HEK293 (cell line): ENCODE data around the gene SORL1.

Experiments used
- CTCF ChIP-seq: fragments of 450-650 bp; formaldehyde crosslinking; IDR thresholded peaks from 2 replicates; pipeline ENCODE4 v1.5.1; 2016; ENCODE audit warnings: missing biosample characterization, missing genetic modification characterization
- PRDM10 ChIP-seq: fragments of 450-650 bp; formaldehyde crosslinking; IDR thresholded peaks from 2 replicates; pipeline ENCODE4 v1.5.1; 2016; ENCODE audit warnings: missing biosample characterization, missing genetic modification characterization
- REST ChIP-seq: fragments of 450-650 bp; formaldehyde crosslinking; IDR thresholded peaks from 2 replicates; pipeline ENCODE4 v1.5.1; 2016; ENCODE audit warnings: missing biosample characterization, missing genetic modification characterization
- ZBTB48 ChIP-seq: fragments of 450-650 bp; formaldehyde crosslinking; IDR thresholded peaks from 2 replicates; pipeline ENCODE4 v1.5.1; 2016; ENCODE audit warnings: missing biosample characterization, missing genetic modification characterization
- ZBTB6 ChIP-seq: fragments of 450-650 bp; formaldehyde crosslinking; IDR thresholded peaks from 2 replicates; pipeline ENCODE4 v1.5.1; 2017; ENCODE audit warnings: missing biosample characterization, missing genetic modification characterization
- ZBTB7A ChIP-seq: fragments of 450-650 bp; formaldehyde crosslinking; IDR thresholded peaks from 2 replicates; pipeline ENCODE4 v1.5.1; 2016; ENCODE audit warnings: low read depth, missing biosample characterization, missing genetic modification characterization
- ZNF138 ChIP-seq: fragments of 450-650 bp; formaldehyde crosslinking; IDR thresholded peaks from 2 replicates; pipeline ENCODE4 v1.5.1; 2016; ENCODE audit warnings: missing biosample characterization, missing genetic modification characterization, borderline replicate concordance
- ZNF18 ChIP-seq: fragments of 450-650 bp; formaldehyde crosslinking; IDR thresholded peaks from 2 replicates; pipeline ENCODE4 v1.5.1; 2016; ENCODE audit warnings: missing biosample characterization, missing genetic modification characterization
- ZNF274 ChIP-seq, 2 experiments: fragments of 200-500 bp in 1 of 2; fragments of 450-650 bp in 1 of 2; sonication (Bioruptor generic) in 1 of 2; formaldehyde crosslinking in 1 of 2; IDR thresholded peaks; 2 replicates each; pipeline versions ENCODE4 v1.5.1 to v1.6.1; 2014 to 2016; ENCODE audit warnings: borderline replicate concordance in 1 of 2, inconsistent platforms in 1 of 2, low read length in 1 of 2, missing biosample characterization in 1 of 2, missing genetic modification characterization in 1 of 2
- ZNF416 ChIP-seq: fragments of 450-650 bp; formaldehyde crosslinking; IDR thresholded peaks from 2 replicates; pipeline ENCODE4 v1.5.1; 2016; ENCODE audit warnings: missing biosample characterization, missing genetic modification characterization
- ZNF610 ChIP-seq: fragments of 450-650 bp; formaldehyde crosslinking; IDR thresholded peaks from 2 replicates; pipeline ENCODE4 v1.5.1; 2016; ENCODE audit warnings: missing biosample characterization, missing genetic modification characterization, borderline replicate concordance
- ZNF76 ChIP-seq: fragments of 450-650 bp; formaldehyde crosslinking; IDR thresholded peaks from 2 replicates; pipeline ENCODE4; 2016; ENCODE audit warnings: low read depth, missing biosample characterization, missing genetic modification characterization, borderline replicate concordance

- no peak for TF ChIP-seq ZNF416
- no peak for TF ChIP-seq ZNF18
- no peak for TF ChIP-seq ZBTB6 (tag by site-specific recombination)
- TF ChIP-seq PRDM10 = no peak
- TF ChIP-seq ZNF610 (tag by site-specific recombination) = no peak
- TF ChIP-seq ZNF76 (tag by site-specific recombination) = no peak
- TF ChIP-seq ZBTB7A (tag by site-specific recombination) = no peak
- TF ChIP-seq REST (tag by site-specific recombination) = no peak
- TF ChIP-seq CTCF = no peak
- TF ChIP-seq ZNF138 (tag by site-specific recombination) = no peak
- no peak for TF ChIP-seq ZBTB48 (tag by site-specific recombination)
- TF ChIP-seq ZNF274 (IDR thresholded peaks at IDR 0.05; ENCODE audit: low read length) = no peak
- no peak for TF ChIP-seq ZNF274 (tag by site-specific recombination; IDR thresholded peaks at IDR 0.05; ENCODE audit: borderline replicate concordance)
Measured at GRCh38 chr11:121636800-121637176, 184.7 kb downstream of the SORL1 start.
